GM18508 (cell line): ENCODE results near the gene PCDHGA4.
"Not testable (repeated sequence)": the region's sequence is repeated elsewhere in the genome, so short reads cannot be mapped to it uniquely, and the experiment has no call there.

ENCODE experiments used
- ATAC-seq: cut with Tn5 transposase; IDR thresholded peaks from one replicate; pipeline ENCODE4 v1.9.1; 2021; ENCODE audit warnings: moderate number of reproducible peaks; ENCODE audit not compliant: insufficient read depth, unreplicated experiment

The PCDHGA4 gene

GRCh38 chr5:141382469-141383294 is 27.9 kb downstream of the PCDHGA4 start, which contains the start of gene PCDHGA7:
PCDHGA7 (plus strand) TSS chr5:141382742; CDS start chr5:141382900, 158 bp downstream.
- no peak for ATAC-seq

DNA sequence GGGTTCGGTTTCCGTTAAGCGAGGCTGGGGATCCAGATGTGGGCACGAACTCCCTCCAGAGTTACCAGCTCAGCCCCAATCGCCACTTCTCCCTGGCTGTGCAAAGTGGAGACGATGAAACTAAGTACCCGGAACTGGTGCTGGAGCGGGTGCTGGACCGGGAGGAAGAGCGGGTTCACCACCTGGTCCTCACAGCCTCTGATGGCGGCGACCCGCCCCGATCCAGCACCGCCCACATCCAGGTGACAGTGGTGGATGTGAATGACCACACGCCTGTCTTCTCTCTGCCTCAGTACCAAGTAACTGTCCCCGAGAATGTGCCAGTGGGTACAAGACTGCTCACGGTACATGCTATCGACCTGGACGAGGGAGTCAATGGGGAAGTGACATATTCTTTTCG is 28.5 kb downstream of the PCDHGA4 start:
- no peak for ATAC-seq

DNA sequence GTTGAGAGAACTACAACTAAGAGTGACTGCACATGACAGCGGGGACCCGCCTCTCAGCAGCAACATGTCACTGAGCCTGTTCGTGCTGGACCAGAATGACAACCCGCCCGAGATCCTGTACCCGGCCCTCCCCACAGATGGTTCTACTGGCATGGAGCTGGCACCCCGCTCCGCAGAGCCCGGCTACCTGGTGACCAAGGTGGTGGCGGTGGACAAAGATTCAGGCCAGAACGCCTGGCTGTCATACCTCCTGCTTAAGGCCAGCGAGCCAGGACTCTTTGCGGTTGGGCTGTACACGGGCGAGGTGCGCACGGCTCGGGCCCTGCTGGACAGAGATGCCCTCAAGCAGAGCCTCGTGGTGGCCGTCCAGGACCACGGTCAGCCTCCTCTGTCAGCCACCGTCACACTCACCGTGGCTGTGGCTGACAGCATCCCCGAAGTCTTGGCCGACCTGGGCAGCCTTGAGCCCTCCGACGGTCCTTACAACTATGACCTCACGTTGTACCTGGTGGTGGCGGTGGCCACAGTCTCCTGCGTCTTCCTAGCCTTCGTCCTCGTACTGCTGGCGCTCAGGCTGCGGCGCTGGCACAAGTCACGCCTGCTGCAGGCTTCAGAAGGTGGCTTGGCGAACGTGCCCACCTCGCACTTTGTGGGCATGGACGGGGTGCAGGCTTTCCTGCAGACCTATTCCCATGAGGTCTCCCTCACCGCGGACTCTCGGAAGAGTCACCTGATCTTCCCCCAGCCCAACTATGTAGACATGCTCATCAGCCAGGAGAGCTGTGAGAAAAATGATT is 29.8 kb downstream of the PCDHGA4 start:
- no peak for ATAC-seq

- ATAC-seq: peak; percentile 89
Measured at GRCh38 chr5:141387557-141388311, 32.9 kb downstream of the PCDHGA4 start, which contains the start of gene PCDHGB4. PCDHGB4 (plus strand) TSS chr5:141387698; CDS start chr5:141387885, 187 bp downstream.

GRCh38 chr5:141388661-141389060 is 33.8 kb downstream of the PCDHGA4 start:
- no peak for ATAC-seq

GRCh38 chr5:141389153-141390042 is 34.6 kb downstream of the PCDHGA4 start:
- no peak for ATAC-seq

GRCh38 chr5:141392429-141393198 is 37.8 kb downstream of the PCDHGA4 start, which contains the start of gene PCDHGA8:
PCDHGA8 (plus strand) TSS chr5:141392633; CDS start chr5:141392814, 181 bp downstream.
- ATAC-seq: no peak

GRCh38 chr5:141393267-141393666 is 38.4 kb downstream of the PCDHGA4 start:
- ATAC-seq: no peak

- not testable (repeated sequence) for ATAC-seq
Measured at GRCh38 chr5:141394401-141395187, 39.8 kb downstream of the PCDHGA4 start.

- peak; percentile 97 for ATAC-seq
Measured at GRCh38 chr5:141397756-141398551, 43.1 kb downstream of the PCDHGA4 start, which contains the start of gene PCDHGB5. PCDHGB5 (plus strand) TSS chr5:141397947; CDS start chr5:141398128, 181 bp downstream.

GRCh38 chr5:141398608-141399007 is 43.8 kb downstream of the PCDHGA4 start:
- no peak for ATAC-seq

DNA sequence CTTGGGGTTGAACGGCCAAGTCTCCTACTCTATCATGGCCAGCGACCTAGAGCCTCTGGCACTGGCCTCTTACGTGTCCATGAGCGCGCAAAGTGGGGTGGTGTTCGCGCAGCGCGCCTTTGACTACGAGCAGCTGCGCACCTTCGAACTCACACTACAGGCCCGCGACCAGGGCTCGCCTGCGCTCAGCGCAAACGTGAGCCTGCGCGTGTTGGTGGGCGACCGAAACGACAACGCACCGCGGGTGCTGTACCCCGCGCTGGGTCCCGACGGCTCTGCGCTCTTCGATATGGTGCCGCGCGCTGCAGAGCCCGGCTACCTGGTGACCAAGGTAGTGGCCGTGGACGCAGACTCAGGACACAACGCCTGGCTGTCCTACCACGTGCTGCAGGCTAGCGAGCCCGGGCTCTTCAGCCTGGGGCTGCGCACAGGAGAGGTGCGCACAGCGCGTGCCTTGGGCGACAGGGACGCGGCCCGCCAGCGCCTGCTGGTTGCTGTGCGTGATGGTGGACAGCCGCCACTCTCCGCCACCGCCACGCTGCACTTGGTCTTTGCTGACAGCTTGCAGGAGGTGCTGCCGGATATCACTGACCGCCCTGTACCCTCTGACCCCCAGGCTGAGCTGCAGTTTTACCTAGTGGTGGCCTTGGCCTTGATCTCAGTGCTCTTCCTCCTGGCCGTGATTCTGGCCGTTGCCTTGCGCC is 44.9 kb downstream of the PCDHGA4 start:
- ATAC-seq: no peak

DNA sequence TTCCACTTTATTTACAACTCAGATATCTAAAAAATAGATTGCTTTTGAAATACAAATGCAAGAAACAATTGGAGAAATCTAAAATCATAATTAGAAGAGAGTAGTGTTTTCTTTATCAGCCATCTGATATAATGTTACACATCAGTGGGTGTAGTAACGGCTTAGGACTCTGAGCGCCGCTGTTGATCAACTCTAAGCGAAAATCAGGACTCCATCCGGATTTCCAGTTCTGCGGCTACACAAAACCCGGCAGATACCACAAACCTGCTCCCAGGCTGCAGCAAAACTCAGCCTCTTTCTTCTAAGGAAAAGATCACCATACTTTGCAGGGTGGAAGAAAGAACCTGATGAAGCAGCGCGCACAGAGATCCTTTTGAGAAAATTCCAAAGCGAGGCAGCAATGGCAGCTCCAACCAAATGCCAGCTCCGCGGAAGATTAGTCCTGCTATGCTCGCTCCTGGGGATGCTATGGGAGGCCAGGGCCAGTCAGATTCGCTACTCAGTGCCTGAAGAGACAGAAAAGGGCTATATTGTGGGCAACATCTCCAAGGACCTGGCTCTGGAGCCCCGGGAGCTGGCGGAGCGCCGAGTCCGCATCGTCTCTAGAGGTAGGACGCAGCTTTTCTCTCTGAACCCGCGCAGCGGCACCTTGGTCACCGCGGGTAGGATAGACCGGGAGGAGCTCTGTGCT is 47.9 kb downstream of the PCDHGA4 start, which contains the start of gene PCDHGA9:
Gene PCDHGA9 (plus strand): TSS at position 226 of the 691 bp plus-strand sequence. CDS start 175 bp downstream, at position 401.
- ATAC-seq: no peak

DNA sequence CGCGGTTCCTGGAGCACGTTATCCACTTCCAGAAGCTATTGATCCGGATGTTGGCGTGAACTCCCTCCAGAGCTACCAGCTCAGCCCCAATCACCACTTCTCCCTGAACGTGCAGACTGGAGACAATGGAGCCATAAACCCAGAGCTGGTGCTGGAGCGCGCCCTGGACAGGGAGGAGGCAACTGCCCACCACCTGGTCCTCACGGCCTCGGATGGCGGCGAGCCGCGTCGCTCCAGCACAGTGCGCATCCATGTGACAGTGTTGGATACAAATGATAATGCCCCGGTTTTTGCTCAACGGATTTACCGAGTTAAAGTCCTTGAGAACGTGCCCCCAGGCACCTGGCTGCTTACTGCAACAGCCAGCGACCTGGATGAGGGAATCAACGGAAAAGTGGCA is 48.6 kb downstream of the PCDHGA4 start:
- no peak for ATAC-seq
